ENCODE measurements around the gene TREML4. TPM values are rescaled to one million over a fixed set of nuclear protein-coding genes. Genes with fewer than 3 reads are reported as not detected.

The TREML4 gene
- total and polyA plus RNA-seq, 9 of the 15 experiments (the other 6 are each of a cell fraction or from before 2014, with no cell fraction given), result not detected

GRCh38 chr6:41186031-41186562 is 42.1 kb upstream of the TREML4 start:
- no peak for TF ChIP-seq ZNF77 (CRISPR knock-in tag; IDR thresholded peaks at IDR 0.05)
- TF ChIP-seq, protein P1, sequence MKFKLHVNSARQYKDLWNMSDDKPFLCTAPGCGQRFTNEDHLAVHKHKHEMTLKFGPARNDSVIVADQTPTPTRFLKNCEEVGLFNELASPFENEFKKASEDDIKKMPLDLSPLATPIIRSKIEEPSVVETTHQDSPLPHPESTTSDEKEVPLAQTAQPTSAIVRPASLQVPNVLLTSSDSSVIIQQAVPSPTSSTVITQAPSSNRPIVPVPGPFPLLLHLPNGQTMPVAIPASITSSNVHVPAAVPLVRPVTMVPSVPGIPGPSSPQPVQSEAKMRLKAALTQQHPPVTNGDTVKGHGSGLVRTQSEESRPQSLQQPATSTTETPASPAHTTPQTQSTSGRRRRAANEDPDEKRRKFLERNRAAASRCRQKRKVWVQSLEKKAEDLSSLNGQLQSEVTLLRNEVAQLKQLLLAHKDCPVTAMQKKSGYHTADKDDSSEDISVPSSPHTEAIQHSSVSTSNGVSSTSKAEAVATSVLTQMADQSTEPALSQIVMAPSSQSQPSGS (CRISPR knock-in tag; IDR thresholded peaks at IDR 0.05), result no peak
- TF ChIP-seq HMGN3 (IDR thresholded peaks at IDR 0.05; ENCODE audit: borderline replicate concordance, extremely low read depth, insufficient read length, low read depth, low read length), result no peak
- no peak for TF ChIP-seq CCAR2 (IDR thresholded peaks at IDR 0.05; ENCODE audit: low read depth, low read length)
- TF ChIP-seq, protein P2, sequence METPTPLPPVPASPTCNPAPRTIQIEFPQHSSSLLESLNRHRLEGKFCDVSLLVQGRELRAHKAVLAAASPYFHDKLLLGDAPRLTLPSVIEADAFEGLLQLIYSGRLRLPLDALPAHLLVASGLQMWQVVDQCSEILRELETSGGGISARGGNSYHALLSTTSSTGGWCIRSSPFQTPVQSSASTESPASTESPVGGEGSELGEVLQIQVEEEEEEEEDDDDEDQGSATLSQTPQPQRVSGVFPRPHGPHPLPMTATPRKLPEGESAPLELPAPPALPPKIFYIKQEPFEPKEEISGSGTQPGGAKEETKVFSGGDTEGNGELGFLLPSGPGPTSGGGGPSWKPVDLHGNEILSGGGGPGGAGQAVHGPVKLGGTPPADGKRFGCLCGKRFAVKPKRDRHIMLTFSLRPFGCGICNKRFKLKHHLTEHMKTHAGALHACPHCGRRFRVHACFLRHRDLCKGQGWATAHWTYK (CRISPR knock-in tag; IDR thresholded peaks at IDR 0.05), result no peak
- no peak for TF ChIP-seq POLR3A (IDR thresholded peaks at IDR 0.05; ENCODE audit: borderline replicate concordance, extremely low read depth, insufficient read depth, insufficient read length)
- TF ChIP-seq STAG1 (CRISPR knock-in tag; IDR thresholded peaks at IDR 0.05; ENCODE audit: borderline replicate concordance), result no peak
- TF ChIP-seq, protein P3, sequence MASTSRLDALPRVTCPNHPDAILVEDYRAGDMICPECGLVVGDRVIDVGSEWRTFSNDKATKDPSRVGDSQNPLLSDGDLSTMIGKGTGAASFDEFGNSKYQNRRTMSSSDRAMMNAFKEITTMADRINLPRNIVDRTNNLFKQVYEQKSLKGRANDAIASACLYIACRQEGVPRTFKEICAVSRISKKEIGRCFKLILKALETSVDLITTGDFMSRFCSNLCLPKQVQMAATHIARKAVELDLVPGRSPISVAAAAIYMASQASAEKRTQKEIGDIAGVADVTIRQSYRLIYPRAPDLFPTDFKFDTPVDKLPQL (IDR thresholded peaks at IDR 0.05; ENCODE audit: extremely low read depth, insufficient read length), result no peak
- TF ChIP-seq, protein P4, sequence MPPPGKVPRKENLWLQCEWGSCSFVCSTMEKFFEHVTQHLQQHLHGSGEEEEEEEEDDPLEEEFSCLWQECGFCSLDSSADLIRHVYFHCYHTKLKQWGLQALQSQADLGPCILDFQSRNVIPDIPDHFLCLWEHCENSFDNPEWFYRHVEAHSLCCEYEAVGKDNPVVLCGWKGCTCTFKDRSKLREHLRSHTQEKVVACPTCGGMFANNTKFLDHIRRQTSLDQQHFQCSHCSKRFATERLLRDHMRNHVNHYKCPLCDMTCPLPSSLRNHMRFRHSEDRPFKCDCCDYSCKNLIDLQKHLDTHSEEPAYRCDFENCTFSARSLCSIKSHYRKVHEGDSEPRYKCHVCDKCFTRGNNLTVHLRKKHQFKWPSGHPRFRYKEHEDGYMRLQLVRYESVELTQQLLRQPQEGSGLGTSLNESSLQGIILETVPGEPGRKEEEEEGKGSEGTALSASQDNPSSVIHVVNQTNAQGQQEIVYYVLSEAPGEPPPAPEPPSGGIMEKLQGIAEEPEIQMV (tag; conservative IDR thresholded peaks at IDR 0.05; ENCODE audit: low read depth), result no peak
- TF ChIP-seq ZNF184 (CRISPR knock-in tag; IDR thresholded peaks at IDR 0.05), result no peak

More at GRCh38 chr6:41186031-41186562, 42.1 kb upstream of the TREML4 start:
- no peak overlapping the region for H3K27ac ChIP-seq (ENCODE audit: extremely low read depth, low read depth, low read length)
- no peaks in the 10 kb centered on the region for H3K9me3 ChIP-seq (replicated peaks; ENCODE audit: control insufficient read depth, insufficient read depth, low read depth, low read length)
- peaks cover 0 to 4% of the 10 kb centered on the region in 2 experiments; a peak in 2 of 5 replicates for H3K4me1 ChIP-seq (replicated peaks in 1 of 2; ENCODE audit: control insufficient read depth in 2 of 2, insufficient read depth in 2 of 2, low read length in 2 of 2)
- FAIRE-seq (no peak), ATAC-seq (no peak), DNase-seq (ENCODE audit: extremely low read depth in 1 of 4, low spot score in 3 of 4) (no peak)
- POLR2A ChIA-PET, result interaction anchor here (0.7 kb wide), 1 partner anchor 75 kb away, joined by 3 read pairs; no protein-coding TSS in a partner anchor
- no TSS peak for BruUV-seq (replicated peaks)
- no peaks in the 10 kb centered on the region for H3K9me1 ChIP-seq (ENCODE audit: control insufficient read depth, insufficient read depth, low read length)
- CTCF ChIA-PET (ENCODE audit: low intra/inter-chr PET ratio), result no interaction called here
- intact Hi-C loops (cut with micrococcal nuclease) (no loop called here), in situ Hi-C loops (cut with MboI) (no loop called here)
- no peak overlapping the region for H3K4me3 ChIP-seq
- no peaks in the 10 kb centered on the region; the same call in 1 of the 2 replicates for H4K20me1 ChIP-seq (replicated peaks; ENCODE audit: control insufficient read depth, insufficient read depth, low read length)
- 0 out of 4 replicates have a peak overlapping the region, but pooled peaks of 1 of the 2 experiments have one; percentile 4 for H3K9ac ChIP-seq (ENCODE audit: insufficient read depth in 1 of 2, low read depth in 2 of 2, low read length in 2 of 2)
- peaks cover 0 to 16% of the 10 kb centered on the region in 2 experiments; a peak in 4 of 5 replicates for H3K27me3 ChIP-seq (ENCODE audit: control insufficient read depth in 2 of 2, insufficient read depth in 2 of 2, low read length in 2 of 2)
- no peak overlapping the region for H3K4me2 ChIP-seq (ENCODE audit: insufficient read depth, low read length)
- no peaks in the 10 kb centered on the region for H3K36me3 ChIP-seq (ENCODE audit: control insufficient read depth, insufficient read depth, low read length)
- H3K79me2 ChIP-seq (ENCODE audit: control insufficient read depth, insufficient read depth, low read length), result no peaks in the 10 kb centered on the region
- no peak overlapping the region for H2AFZ ChIP-seq (ENCODE audit: low read depth, low read length)
- WGBS (ENCODE audit: insufficient coverage, low coverage, missing lambda C conversion rate), result 11% methylated on average over 10 of the region's 10 CpGs
